ENCODE measurements around the gene EEF1A2.

DNA sequence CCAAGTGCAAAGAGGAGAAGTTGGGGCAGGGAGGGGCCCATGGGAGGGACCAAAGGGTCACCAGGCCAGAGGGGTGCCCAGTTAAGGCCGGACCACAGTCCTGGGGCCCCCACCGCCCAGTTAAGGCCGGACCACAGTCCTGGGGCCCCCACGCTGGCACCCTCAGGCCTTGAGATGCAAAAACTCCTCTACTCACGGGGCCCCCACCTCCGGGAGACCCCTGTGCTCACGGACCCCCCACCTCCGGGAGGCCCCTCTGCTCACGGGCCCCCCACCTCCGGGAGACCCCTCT, 43.4 kb downstream of the EEF1A2 start:
- no peak for TF ChIP-seq POLR2A (IDR thresholded peaks at IDR 0.05; ENCODE audit: low read depth, low read length)
- no peak for TF ChIP-seq SPI1 (IDR thresholded peaks at IDR 0.05; ENCODE audit: low read depth, low read length)

Data from GM12891 (cell line).